GM12892 (cell line): ENCODE results near the gene LRRC58.

ENCODE experiments used
- POLR2A ChIP-seq: IDR thresholded peaks from 2 replicates; pipeline ENCODE4 v1.6.1; 2011; ENCODE audit warnings: low read depth, low read length, control low read depth
- TAF1 ChIP-seq: IDR thresholded peaks from 2 replicates; pipeline ENCODE4 v1.6.1; 2011; ENCODE audit warnings: low read depth, mild to moderate bottlenecking, control low read depth, low read length, borderline replicate concordance

DNA sequence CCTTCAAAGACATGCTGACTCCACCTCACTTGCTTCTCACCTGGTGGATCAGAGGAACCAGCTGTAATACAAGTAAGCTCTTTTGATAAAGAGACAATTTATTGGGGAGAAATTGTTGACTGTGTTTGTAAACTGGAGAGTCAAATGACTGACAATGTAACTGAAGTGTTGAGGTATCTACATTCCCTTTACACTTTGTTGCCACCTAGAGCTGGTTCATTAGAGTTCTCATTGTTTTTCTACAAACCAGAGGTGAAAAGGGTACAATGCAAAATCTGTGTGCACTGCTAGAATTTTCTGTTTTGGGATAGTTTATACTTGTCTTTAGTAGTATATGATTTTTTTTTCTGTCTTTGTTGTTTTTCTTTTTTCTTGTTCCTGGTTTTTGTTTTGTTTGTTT is 8.7 kb upstream of the LRRC58 start:
- TF ChIP-seq TAF1 (no peak), POLR2A (no peak)
